GM21360 (cell line): ENCODE data around the gene ZFAND5.

ENCODE experiments used
- ATAC-seq: cut with Tn5 transposase; IDR thresholded peaks from one replicate; pipeline ENCODE4 v1.9.1; 2021; ENCODE audit warnings: mild to moderate bottlenecking, moderate library complexity; ENCODE audit not compliant: unreplicated experiment

Gene ZFAND5

GRCh38 chr9:72364679-72365524 lies at the start of gene ZFAND5:
Gene ZFAND5, minus strand, starts transcription at chr9:72365208. Its CDS starts 4,430 bp downstream, at chr9:72360778.
- peak; percentile 73 for ATAC-seq

GRCh38 chr9:72412483-72413040 lies 47.6 kb upstream of the ZFAND5 start:
- ATAC-seq, result no peak

DNA sequence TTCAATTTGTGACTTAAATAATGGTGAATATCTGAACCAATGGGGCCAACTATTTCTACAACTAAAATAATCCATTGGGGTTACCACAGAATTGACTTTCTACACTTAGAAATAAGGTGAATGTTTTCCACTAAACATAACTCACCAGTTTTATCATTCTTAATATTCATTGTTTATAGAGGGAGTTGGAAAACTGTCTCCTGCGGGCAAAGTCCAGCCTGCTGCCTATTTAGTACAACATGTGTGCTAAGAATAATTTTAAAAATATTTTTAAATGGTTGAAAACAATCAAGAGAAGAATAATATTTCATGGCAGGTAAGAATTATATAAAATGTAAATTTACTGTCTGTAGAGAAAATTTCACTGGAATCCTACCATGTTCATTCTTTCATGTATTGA lies 45.2 kb upstream of the ZFAND5 start:
- no peak for ATAC-seq

DNA sequence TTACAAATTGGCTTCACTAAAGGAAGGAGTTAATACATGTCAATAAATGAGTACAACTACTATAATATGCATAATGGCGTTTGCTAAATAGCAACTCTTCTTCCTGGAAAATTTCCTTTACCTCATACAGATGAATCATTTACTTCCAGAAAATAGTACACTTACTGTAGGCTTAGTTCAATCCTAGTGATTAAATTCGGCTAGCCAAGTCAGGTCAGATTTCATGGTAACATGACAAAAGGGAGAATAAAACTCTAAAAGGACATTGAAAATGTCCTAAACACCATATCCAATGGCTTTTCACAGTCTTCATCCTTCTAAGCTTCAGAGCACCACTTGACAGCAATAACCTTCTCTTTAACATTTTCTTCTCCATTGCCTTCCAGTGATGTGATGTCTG lies 42.1 kb upstream of the ZFAND5 start:
- no peak for ATAC-seq

DNA sequence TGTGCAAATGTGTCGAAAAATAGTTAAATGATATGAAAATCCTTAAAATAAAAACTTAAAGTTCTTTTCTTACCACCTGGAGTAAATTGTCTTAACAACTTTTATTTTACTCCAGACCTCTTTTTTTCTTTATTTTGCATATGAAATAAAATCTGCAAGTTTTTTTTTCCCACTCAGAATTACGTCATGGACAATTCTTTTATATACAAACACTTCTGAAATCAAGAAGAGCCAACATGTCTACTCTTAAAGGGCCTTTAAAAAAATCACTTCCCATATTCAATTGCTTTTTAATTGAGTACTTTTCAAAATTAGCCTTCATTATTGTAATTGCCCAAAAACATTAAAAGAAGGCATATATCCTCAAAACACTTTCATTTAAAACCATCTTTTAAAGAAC lies 37.7 kb upstream of the ZFAND5 start:
- ATAC-seq, result no peak

DNA sequence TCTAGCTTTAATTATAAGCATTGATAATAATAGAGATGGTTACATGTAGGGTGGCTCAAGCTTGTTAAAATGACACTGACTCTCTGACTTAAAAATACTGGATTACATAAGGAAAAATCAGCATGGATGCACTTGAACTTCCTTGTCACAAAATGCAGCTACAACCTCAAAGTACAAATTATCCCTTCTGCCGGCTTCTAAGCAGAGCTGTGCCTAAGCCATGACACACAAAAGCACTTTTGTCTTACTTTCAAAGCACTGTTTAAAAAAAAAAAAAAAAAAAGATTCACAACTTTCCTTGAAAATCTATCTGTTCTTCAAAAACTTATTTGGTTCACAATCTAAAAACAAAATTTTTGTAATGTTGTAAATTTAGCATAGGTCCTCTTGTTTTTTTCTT lies 36.4 kb upstream of the ZFAND5 start:
- ATAC-seq, result no peak

- no peak for ATAC-seq
Measured at GRCh38 chr9:72400866-72401265, 35.9 kb upstream of the ZFAND5 start.

GRCh38 chr9:72399391-72399790 lies 34.4 kb upstream of the ZFAND5 start:
- no peak for ATAC-seq

- no peak for ATAC-seq
Measured at GRCh38 chr9:72396247-72397091, 31.5 kb upstream of the ZFAND5 start.

GRCh38 chr9:72394066-72394465 lies 29.1 kb upstream of the ZFAND5 start:
- no peak for ATAC-seq

- no peak for ATAC-seq
Measured at GRCh38 chr9:72390907-72391306, 25.9 kb upstream of the ZFAND5 start.

- ATAC-seq, result no peak
Measured at GRCh38 chr9:72386186-72386585, 21.2 kb upstream of the ZFAND5 start.

DNA sequence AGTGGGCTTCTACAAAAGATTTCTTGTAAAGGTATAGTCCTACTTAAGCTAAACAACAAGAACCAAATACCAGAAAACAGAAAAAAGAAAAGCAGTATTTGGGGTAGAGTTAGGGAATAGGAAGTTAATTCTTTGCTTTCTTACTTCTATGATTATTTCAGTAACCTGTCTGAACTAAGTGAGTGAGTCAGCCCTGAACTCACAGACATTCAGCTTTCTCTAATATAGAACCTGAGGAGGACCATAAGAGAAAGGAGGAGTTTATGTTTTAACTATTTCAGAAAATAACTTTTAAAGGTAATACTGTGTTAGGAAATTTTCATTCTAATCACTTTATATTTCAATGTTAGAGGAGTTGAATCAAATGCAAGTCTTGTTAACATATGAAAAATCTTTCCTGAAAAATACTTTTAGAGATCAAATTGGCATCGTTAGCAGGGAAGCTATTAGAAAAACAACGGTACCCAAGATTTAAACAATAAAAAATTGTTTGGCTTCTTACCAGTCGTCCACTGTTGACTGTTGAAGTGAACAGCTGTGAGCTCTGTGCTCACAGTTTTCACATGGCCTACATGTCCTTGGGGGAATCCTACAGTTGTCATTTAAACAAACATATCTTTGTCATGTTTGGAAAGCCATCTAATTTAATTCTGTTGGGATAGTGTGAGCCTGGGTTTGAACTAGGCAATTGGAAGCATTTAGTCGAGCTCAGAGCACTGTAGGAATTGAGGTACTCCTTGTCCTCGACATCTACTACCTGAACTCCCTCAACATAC lies 19.9 kb upstream of the ZFAND5 start:
- ATAC-seq, result no peak

DNA sequence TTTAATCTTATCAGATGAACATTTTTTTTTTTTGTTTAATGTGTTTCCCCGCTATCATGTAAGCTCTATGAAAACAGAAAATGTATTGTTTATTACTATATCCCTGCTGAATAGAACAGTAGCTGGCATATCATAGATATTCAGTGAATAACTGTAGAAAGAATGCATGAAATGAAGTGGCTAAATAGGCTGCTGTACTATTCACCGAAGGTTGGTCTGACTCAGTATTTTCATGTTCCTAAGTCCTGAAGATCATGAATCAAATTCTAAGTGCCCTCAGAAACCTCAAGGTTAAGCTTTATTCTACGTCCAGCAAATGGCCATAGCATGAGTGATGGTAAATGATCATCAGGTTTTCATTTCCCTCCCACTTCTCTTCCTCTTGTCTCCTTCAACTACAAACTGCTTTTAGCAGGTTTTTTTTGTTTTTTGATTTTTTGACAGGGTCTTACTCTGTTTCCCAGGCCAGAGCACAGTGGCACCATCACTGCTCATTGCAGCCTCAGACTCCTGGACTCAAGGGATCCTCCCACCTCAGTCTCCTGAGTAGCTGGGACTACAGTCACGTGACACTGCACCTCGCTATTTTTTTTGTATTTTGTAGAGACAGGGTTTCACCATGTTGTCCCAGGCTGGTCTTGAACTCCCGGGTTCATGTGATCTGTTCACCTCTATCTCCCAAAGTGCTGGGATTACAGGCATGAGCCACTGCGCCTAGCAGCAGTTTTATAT lies 19.1 kb upstream of the ZFAND5 start:
- no peak for ATAC-seq

GRCh38 chr9:72382405-72382804 lies 17.4 kb upstream of the ZFAND5 start:
- no peak for ATAC-seq

DNA sequence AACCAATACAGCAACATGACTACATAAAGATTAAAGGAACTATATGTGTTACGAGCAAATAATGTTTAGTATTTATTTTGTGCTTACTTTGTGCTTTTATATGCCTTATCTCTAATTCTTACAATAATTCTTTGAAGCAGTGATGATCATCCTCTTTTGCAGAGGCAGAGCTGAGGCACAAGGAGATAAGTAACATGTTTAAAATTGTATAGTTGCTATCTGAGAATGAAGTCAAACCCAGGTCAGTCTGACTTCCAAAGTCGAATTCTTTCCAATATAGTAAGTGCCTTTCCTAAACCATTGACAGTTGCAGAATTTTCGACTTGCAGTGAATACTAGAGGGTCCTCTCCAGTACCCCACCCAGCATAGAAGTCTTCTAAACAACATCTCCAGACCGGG lies 12.0 kb upstream of the ZFAND5 start:
- ATAC-seq, result no peak

GRCh38 chr9:72371151-72371550 lies 6.1 kb upstream of the ZFAND5 start:
- no peak for ATAC-seq

- ATAC-seq, result peak; percentile 31
Measured at GRCh38 chr9:72365525-72366256, 683 bp upstream of the ZFAND5 start.

GRCh38 chr9:72363908-72364678 lies 915 bp downstream of the ZFAND5 start:
- ATAC-seq, result peak; percentile 33
